T-helper 22 cell (primary cell): Measurements from ENCODE around the gene TMEM176B.
"Not testable (repeated sequence)": the region's sequence is repeated elsewhere in the genome, so short reads cannot be mapped to it uniquely, and the experiment has no call there.

Source experiments
- DNase-seq: peaks from one replicate; pipeline ENCODE4 v3.0.0-alpha.2; 2020; ENCODE audit warnings: low read depth

TMEM176B gene

DNA sequence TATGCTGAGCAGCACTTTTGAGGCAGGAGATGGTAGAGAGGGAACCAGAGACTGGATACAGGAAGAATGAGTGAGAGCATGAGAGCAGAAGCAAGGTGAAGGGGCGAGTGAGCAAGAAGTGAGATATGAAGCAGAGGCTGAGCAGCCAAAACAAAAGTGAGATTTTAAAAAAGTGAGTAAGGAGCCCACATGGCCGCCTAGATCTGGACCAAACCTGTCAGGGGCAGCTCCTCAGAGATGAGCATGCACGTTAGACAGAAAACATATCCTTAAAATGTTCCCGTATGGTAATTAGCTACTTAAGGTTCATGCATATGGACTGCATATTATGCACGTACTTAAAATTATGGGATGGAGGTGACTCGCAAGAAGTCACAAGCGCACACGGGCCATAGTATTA lies 22.9 kb upstream of the TMEM176B start:
- DNase-seq: no peak

DNA sequence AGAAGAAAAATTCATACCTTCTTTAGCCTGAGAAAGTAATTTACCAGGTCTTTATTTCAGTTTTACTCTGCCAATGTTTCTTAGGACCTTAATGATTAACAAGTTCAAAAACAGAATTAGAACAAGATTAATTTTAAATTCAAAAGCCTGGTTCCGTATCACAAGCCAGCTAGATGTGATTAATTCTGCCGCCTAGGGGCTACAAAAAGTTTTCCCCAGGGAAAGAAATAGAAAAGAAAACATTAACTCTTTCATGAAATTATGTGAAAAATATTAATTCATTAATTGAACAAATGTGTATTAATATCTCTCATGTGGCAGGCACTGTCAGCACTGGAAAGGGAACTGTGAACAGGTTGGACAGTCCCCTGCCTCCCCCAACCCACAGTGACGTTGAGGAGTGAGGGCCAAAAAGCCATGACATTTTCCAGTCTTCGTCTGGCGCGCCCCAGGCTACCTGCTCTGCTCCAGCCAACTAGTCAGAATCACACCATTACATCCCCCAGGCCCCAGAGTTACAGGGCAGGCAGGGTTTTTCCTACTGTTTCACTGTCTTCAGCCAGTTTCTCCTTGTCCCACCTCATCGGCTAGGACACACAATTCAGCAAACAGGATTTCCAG lies 20.5 kb upstream of the TMEM176B start:
- DNase-seq: no peak

GRCh38 chr7:150820148-150820547 lies 20.0 kb upstream of the TMEM176B start:
- no peak for DNase-seq

- no peak for DNase-seq
Observed at GRCh38 chr7:150818971-150819370, 18.8 kb upstream of the TMEM176B start.

DNA sequence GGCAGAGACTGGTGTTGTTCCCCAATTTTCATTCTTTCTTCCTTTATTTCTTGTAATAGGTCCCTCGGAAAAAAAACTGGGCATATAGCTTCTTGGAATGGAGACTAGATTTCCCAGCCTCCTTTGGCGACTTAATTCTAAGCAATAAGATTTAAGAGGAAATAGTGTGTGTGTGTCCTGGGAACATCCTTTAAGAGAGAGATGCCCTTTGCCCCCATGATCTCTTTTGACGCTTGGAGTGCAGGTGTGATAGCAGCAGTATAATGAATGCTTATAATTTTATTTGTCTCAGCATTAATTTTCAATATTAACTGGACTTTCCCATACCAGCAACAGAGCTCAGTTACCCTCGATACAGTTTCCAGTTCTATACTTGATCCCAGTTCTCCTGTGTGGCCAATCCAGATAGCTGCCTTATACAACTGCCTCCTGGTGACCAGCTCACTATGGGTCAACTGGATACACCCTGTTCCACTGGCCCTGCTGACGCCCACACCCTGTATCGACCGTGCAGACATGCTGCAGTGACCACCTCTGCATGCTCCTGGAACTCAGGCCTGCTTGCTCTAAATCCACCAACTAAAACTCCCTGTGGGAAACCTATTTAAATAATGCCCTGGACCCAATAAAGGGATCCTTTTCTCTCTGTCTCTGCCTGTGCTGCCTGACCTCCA lies 14.3 kb upstream of the TMEM176B start:
- no peak for DNase-seq

DNA sequence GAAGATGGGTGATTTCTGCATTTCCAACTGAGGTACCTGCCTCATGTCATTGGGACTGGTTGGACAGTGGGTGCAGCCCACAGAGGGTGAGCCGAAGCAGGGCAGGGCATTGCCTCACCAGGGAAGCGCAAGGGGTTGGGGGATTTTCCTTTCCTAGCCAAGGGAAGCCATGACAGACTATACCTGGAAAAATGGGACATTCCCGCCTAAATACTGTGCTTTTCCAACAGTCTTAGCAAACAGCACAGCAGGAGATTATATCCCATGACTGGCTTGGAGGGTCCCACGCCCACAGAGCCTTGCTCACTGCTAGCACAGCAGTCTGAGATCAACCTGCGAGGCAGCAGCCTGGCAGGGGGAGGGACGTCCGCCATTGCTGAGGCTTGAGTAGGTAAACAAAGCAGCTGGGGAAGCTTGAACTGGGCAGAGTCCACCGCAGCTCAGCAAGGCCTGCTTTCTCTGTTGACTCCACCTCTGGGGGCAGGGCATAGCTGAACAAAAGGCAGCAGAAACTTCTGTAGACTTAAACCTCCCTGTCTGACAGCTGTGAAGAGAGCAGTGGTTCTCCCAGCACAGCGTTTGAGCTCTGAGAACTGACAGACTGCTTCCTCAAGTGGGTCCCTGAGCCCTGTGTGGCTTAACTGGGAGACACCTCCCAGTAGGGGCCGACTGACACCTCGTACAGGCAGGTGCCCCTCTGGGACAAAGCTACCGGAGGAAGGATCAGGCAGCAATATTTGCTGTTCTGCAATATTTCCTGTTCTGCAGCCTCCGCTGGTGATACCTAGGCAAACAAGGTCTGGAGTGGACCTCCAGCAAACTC lies 7.7 kb upstream of the TMEM176B start:
- not testable (repeated sequence) for DNase-seq

DNA sequence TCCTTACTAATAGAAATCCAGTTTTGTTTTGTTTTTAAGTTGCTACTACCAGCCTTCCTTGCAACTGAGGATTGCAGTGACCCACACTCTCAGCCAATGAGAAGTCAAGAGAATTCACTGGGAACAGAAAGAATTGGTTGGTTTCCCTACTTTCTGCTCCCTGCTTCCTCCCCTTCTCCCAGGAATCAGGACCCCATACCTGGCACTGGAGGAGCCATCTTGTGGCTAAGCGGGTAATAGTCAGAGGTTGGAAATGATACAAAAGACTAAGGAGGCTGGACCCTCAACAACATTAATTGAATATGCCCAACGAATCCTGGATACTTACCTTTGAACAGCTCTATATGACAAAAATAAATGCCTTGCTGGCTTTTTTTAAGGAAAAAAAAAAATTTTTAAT lies 6.7 kb upstream of the TMEM176B start:
- no peak for DNase-seq

GRCh38 chr7:150806454-150806853 lies 6.3 kb upstream of the TMEM176B start:
- DNase-seq: no peak

- no peak for DNase-seq
Observed at GRCh38 chr7:150805864-150806263, 5.7 kb upstream of the TMEM176B start.

DNA sequence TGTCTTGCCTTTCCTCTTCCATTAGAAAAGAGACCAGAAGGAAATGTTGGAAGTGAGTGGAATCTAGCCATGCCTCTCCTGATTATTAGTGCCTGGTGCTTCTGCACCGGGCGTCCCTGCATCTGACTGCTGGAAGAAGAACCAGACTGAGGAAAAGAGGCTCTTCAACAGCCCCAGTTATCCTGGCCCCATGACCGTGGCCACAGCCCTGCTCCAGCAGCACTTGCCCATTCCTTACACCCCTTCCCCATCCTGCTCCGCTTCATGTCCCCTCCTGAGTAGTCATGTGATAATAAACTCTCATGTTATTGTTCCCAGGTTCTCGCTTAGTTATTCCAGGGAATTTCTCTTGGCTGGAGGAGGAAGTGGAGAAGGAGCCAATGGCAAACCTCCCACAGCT lies 4.6 kb upstream of the TMEM176B start:
- DNase-seq: no peak

- DNase-seq: no peak
Observed at GRCh38 chr7:150803161-150803860, 3.1 kb upstream of the TMEM176B start.

DNA sequence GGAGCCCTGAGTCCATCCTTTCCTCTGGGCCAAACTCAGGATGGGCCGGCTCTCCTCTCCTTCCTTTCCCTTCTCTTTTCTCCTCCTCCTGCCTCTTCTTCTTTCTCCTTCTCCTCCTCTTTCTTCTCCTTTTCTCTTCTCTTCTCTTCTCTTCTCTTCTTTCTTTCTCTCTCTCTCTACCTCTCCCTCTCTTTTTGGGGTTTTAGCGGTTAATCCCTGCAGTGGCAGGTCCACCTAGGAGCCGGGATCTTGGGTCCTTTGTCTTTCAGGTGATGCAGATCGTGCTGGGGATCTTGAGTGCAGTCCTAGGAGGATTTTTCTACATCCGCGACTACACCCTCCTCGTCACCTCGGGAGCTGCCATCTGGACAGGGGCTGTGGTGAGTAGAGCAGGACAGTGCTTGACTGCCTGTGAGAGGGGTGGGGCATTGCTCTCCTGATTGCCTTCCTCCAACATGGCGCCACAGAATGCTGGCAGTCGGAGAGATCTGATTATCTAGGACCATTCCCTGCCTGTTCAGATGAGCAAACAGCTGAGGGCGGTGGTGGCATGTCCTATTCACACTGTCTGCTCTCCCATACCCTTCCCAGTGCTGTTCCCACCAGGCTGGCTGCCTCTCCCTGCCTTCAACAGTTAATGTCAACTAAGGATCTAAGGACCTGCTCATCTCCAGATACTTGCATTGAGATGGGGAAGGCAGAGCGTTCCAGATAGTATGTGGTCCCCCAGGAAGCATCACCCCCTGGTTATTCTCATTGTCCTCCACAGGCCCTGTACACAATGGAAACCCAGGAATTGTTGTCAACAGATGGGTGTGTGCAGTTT lies 2.0 kb upstream of the TMEM176B start:
- DNase-seq: no peak

DNA sequence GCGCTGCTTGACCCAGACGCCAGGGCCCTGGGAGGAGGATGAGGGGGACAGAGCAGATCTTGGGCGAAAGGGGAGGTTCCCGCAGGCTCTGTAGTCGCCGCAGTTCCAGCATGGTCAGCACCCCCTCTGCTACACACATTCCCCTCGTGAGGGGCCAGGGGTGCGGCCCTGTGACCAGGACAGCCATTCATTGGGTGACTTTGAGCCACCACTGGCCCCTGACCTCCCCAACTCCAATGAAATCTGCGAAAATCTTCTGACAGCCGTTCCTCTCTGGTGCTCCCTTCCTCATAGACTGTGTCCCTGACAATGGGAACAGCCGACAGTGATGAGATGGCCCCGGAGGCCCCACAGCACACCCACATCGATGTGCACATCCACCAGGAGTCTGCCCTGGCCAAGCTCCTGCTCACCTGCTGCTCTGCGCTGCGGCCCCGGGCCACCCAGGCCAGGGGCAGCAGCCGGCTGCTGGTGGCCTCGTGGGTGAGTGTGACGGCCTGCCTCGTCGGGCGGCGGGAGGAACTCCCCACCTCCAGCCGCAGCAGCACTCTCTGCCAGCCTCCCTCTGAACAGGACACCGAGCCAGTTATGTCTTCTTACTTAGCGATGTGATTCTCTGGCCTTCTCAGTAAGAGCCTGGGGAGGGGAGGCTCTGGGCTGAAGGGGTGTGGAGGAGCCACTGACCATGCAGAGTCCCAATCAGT lies 1.2 kb upstream of the TMEM176B start:
- no peak for DNase-seq

- no peak for DNase-seq
Observed at GRCh38 chr7:150800581-150801241, 547 bp upstream of the TMEM176B start, which contains the start of gene TMEM176A. Gene TMEM176A, plus strand, starts transcription at chr7:150800769. Its CDS starts 782 bp downstream, at chr7:150801551.

DNA sequence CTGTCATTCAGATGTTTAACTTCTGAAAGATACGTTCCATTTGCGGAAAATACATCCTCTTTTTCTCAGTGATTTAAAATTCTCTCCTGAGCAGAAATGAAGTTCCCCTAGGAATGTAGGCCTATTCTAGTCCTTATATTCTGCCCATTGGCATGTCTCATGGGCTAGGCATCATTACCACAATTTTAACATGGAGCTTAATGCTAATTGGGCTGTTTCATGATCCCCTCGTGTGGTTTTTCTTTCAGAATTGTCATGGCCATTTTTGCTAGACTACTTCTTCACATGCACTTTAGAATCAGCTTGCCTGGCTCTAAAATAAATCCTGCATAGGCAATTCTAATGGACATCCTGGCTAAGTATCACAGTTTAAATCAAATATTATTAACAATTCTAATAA lies 1.0 kb downstream of the TMEM176B start:
- DNase-seq: no peak

- no peak for DNase-seq
Observed at GRCh38 chr7:150797661-150798060, 2.5 kb downstream of the TMEM176B start.

DNA sequence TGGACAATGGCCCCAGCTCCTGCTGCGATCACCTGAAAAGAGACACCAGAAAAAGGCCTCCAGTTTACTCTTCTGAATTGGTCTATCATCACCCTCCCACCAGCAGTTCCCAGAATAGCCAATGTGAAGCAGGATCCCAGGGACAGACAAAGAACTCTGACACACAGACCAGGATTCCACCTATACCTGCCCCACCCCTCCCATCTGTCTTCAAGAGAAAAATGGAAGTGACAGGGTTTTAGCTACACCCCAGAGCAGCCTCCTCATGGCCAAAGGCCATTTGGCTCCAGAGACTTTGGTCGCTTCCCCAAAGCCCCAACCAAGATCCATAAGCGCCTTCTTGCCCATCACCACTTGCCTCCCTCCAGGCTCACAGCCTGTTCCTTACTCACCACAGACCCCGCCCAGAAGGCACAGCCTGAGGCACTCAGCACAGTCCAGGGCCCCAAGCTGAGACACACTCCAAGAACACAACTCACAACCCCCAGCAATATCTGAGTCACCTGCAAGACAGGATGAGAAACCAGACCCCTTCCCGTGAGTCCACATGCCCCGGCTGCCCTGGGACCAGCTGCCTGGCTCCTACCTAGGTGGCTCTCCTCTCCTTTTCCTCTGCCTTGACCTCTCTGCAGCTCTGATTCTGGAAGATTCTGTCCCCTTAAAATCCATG lies 6.5 kb downstream of the TMEM176B start:
- no peak for DNase-seq

GRCh38 chr7:150791746-150792452 lies 8.3 kb downstream of the TMEM176B start:
- DNase-seq: no peak

DNA sequence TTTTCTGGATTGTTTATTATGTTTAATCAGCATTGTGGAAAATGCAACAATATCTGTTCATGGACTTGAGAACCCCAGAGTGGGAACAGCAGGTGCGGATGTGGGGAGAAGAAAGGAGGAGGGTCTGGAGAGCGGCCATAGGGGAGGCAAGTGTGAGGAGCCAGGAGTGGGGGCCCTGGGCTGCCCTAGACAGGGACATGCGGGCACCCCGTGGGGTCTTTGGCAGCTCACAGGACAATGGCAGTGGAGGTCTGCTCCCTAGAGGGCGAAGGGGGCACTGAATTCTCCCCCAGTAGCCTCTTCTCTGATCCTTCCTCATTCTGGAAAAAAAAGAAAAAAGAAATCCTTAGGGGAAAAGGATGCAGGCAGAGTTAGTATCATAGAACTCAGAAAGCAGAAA lies 8.9 kb downstream of the TMEM176B start:
- DNase-seq: no peak
